NCI-H82 treated with DMSO at 0.1 percent for 48 hours (cell line): ENCODE data around the gene NFASC.

Experiments
- DNase-seq: peaks from one replicate; lab custom pipeline; 2025; ENCODE audit not compliant: unreplicated experiment; lab: John Stamatoyannopoulos, UW

Gene NFASC

DNA sequence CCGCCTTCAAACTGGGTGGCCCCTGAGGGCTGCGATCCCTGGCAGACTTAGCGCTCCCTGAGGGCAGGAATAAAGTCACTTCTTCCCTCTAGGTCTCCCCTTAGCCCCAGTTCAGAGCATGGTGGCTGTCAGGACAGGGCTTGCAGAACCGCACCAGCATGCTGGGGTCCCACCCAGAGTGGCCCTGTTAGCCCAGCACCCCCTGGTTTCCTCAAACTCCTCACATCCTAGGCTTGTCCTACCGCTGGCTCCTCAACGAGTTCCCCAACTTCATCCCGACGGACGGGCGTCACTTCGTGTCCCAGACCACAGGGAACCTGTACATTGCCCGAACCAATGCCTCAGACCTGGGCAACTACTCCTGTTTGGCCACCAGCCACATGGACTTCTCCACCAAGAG, 188.2 kb downstream of the NFASC start:
- no peak for DNase-seq

DNA sequence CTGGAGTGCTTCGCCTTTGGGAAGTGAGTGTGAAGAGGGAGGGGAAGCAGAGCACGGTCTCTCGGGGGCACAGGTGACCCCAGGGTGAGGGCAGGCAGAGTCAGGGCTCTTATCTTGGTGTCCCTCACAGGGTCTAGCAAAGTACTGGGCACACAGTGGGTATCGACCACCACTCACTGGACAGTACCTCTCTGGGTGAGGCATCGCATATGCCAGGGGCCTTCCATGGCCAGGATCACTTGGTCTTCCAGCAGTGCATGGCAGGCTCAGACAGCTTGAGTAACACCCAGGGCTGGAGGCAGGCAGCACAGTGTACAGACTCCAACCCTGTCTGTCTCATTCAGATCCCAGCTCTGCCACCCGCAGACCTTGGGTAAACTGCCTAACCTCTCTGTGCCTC, 189.0 kb downstream of the NFASC start:
- DNase-seq = no peak

DNA sequence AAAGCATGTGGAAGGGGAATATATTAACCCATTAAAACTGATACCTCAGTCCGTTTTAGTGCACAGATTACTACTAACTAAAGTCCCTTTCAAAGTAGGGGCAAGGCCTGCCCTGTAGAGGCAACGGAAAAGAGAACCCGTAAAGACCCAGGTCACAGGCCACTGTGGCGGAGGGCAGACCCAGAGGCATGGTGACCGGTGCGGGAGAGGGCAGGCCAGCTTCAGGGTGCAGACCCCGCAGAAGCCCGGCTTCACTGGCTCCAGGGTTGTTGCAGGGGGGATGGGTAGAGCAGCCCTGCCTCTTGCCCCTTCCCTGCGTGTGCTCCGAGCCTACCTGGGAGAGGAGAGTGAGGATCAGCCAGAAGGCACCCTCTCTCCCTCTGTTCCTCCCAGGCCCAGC, 190.1 kb downstream of the NFASC start:
- no peak for DNase-seq

DNA sequence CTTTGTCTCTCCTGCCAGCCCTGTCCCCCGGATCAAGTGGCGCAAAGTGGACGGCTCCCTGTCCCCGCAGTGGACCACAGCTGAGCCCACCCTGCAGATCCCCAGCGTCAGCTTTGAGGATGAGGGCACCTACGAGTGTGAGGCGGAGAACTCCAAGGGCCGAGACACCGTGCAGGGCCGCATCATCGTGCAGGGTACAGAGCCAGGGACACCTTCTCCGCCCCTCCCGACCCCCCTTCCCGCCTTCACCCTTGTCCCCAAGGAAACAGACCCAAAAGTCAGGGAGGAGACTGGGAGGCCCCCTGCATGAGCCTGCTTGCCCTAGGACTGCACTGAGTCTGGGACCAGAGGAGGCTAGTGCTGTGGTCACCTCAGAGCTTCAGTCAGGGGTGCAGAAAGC, 190.6 kb downstream of the NFASC start:
- DNase-seq = no peak

DNA sequence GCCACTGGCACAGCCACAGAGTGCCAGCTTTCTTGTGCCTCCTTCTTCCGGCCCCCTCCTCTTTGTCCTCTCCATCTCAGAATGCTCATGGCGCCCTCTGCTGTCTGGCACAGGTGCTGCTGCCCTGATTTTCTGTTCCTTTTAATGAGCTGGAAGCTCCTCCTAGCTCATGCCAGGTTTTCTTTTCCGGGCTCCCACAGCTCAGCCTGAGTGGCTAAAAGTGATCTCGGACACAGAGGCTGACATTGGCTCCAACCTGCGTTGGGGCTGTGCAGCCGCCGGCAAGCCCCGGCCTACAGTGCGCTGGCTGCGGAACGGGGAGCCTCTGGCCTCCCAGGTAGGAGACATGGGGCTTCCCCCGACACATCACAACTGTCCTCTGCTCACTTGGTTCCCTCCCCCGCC, 191.0 kb downstream of the NFASC start:
- DNase-seq = peak; percentile 75

DNA sequence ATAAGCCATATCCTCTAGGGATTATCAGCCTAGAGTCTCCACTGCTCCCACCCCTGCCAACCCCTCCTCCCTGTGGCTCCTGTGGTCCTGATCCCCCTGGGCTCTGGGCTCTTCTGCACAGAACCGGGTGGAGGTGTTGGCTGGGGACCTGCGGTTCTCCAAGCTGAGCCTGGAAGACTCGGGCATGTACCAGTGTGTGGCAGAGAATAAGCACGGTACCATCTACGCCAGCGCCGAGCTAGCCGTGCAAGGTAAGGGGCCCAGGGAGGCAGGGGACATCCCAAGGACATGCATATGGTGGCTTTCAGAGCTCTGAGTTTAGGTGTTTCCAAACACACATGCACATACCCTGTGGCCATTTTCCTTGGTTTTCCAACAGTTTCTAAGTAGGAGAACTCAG, 191.7 kb downstream of the NFASC start:
- DNase-seq = no peak

DNA sequence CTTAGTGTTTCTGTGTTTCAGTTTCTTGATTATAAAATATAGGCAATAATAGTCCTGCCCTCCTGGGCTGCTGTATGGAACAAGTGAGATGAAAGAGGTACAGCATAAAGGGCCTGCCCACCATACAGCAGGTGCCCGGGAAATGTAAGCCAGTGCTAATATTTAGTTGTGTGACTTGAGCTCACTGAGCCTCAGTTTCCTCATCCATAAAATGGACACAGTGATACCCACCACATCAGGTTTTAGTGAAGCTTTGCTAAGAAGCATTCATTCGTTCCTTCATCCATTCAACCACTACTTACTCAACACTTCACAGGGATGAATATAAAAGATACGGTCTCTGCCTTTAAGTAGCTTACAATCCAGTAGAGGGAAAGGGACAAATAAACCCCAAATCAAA, 192.2 kb downstream of the NFASC start:
- DNase-seq = no peak

DNA sequence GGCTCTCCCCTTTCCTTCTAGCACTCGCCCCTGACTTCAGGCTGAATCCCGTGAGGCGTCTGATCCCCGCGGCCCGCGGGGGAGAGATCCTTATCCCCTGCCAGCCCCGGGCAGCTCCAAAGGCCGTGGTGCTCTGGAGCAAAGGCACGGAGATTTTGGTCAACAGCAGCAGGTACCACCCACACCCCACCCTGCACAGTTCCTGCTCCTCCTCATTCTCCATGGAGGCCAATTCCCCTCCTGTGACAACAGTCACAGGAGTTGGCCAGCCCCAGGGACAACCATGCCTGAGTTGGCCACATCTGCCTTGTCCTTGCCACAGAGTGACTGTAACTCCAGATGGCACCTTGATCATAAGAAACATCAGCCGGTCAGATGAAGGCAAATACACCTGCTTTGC, 193.6 kb downstream of the NFASC start:
- no peak for DNase-seq

DNA sequence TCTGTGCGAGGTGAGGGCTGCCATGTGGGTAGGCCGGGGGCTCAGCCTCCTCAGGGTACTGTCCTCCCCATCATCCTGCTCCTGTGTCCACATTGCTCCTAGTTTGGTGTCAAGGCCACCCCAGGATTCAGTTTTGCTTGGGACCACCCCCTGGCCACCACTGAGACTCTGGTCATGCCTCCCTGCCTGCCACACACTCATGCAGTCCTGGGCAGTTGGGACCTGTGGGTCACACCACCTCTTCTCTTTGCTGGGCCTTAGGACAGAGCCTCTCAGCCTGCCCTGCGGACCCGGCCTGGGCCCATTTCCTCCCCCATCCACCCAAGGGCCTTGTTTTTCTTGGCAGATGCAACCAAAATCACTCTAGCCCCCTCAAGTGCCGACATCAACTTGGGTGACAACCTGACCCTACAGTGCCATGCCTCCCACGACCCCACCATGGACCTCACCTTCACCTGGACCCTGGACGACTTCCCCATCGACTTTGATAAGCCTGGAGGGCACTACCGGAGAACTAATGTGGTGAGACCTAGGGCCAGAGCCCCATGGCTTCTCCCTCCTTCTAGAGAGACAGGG, 194.2 kb downstream of the NFASC start:
- no peak for DNase-seq

DNA sequence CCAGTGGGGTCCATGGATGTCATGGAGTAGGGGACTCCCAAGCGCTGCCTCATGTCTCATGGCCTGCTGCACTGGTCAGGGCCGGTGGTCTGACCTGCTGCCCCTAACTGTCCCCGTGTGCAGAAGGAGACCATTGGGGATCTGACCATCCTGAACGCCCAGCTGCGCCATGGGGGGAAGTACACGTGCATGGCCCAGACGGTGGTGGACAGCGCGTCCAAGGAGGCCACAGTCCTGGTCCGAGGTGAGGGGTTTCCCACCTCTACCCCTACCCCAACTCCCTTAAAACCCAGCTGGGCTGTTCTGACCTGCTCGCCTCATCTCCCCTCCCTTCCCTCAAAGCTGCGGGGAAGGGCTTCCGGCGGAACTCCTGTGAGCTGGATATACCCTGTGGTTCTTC, 195.0 kb downstream of the NFASC start:
- no peak for DNase-seq

DNA sequence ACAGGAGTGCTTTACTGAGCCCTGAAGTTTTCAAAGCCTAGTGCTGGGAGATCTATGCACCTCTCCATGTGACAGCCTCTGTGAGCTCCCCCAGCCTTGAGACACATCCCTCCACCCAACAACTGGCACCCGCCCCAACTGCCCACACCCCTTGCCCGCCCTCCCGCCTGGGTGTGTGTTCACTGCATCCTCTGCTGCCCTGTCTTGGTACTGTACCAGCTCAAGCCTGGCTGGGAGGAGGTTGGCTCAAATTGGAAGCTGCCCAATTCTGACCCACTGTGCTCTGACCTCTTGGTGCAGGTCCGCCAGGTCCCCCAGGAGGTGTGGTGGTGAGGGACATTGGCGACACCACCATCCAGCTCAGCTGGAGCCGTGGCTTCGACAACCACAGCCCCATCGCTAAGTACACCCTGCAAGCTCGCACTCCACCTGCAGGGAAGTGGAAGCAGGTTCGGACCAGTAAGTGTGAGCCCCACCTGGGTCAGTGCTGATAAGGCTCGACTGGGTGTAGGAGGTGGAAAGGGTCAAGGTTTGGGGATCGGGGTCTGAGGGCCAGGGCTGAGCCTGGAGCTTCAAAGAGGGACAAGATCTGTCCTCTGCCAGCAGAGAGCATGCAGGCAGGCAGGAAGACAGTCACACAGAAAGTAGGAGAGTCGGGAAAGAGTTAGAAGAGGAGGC, 195.6 kb downstream of the NFASC start:
- DNase-seq = no peak

DNA sequence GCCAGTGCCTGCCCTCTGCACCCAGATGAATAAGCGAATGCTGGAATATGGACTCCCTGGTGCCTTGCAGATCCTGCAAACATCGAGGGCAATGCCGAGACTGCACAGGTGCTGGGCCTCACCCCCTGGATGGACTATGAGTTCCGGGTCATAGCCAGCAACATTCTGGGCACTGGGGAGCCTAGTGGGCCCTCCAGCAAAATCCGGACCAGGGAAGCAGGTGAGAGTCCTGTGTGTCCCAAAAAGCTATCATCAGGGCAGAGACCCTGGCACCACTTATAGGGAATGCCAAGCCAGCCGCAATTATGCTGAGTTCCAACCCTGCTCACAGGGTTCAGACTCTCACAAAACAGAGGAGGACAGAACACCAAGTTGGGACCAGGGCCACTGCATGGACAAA, 196.4 kb downstream of the NFASC start:
- no peak for DNase-seq

DNA sequence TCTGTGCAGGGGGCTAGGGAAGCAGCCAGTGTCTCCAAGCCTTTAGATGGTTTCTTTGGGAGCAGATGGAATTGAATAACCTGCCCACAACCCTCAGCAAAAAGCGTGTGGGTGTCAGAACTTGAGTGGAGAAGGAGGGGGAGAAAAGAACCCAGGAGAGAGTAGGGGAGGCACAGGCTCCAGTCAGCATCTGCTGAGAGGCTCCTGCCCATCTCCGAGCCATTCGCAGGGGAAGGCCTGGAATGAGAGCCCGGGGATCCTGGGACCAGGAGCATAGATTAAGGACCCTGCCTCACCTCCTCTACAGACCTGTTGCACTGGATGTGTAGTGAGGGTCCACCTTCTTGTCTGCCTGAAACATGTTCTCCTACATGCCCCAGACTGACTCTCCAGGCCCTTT, 197.3 kb downstream of the NFASC start:
- no peak for DNase-seq

DNA sequence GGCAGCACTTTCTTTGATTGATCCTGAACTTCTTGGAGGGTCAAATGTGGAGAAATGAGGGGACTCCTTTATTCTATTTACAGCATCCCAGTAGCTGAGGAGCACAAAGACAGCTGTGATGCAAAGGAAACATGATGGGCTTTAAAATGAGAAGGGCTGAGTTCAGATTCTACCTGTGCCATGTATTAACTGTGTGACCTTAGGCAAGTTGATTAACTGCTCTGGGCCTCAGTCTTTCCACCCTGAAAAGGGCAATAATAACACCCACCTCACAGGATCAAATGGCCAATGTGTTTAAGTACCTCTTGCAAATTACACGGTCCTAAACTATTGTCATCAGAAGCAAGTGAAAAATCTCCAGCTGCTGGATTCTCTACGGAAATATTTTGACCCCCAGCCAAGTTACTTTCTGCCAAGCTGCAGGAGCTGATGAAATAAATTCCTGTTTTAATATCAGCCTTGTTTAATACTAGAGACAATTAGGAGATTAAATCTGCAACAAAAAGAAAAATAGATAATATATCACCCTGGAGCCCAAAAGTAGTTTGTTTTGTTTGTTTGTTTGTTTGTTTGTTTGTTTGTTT, 197.9 kb downstream of the NFASC start:
- no peak for DNase-seq

DNA sequence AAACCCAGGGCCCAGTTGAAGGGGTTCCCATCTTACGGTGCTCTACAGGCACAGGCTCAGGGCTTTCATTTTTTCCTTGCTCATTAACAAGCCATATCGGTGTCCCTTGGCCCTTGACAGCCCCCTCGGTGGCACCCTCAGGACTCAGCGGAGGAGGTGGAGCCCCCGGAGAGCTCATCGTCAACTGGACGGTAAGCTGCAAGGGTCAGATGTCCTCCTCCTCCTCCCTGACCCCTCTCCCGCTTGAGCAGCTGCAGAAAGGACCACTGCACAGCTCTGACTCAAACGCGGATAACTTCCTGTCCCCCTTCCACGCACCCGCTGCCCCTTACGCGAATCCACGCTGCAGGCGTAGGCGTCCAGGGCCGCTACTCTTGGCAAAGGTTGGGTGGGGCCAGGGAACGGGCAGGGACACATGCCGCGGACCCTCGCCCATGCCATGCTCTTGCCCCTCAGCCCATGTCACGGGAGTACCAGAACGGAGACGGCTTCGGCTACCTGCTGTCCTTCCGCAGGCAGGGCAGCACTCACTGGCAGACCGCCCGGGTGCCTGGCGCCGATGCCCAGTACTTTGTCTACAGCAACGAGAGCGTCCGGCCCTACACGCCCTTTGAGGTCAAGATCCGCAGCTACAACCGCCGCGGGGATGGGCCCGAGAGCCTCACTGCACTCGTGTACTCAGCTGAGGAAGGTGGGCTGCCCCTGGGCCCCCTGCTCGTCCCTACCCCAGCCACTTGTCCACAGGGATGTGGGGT, 198.9 kb downstream of the NFASC start:
- DNase-seq = no peak

DNA sequence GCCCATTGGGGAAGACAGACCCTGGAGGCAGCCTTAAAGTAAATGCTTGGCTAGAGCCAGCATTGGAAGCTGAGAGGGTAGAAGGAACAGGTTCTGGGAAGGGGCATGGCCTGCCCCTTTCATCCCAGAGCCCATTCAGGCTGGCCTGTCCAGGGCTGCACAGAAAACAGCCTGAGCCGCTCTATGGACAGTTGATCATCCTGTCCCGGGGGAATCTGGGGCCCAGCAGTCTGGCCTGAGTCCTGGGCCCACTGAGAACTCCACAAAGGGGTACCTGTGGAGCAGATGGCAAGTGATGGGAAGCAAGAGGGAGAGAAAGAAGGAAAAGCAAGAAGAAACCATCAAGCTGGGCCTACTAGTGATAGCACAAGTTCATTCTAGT, 200.4 kb downstream of the NFASC start:
- no peak for DNase-seq

DNA sequence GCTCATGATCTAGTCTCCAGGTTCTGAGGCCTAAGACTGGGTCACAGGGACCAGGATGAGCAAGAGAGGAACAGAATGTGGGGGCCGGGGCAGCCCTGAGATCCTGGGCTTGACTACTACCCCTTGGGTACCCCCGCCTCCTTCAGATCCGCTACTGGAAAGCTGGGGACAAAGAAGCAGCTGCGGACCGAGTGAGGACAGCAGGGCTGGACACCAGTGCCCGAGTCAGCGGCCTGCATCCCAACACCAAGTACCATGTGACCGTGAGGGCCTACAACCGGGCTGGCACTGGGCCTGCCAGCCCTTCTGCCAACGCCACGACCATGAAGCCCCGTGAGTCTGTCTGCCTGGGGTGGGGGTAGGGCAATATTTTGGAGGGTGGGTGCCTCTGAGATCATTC, 201.1 kb downstream of the NFASC start:
- no peak for DNase-seq

DNA sequence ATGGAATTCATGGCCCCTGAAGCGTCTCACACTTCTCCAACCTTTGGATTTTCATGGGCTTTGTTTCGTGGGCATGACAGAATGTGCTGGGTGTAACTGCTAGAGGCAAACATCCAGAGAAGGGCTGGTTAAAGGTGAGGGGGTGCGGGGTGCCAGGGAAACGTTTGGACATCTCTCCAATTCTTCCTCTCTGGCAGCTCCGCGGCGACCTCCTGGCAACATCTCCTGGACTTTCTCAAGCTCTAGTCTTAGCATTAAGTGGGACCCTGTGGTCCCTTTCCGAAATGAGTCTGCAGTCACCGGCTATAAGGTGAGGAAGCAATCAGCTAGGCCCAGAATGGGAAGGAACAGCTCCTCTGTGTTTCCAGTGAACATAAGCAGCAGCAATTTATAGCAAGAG, 201.6 kb downstream of the NFASC start:
- DNase-seq = no peak
